Activated T-cell treated with anti-CD3 and anti-CD28 coated beads for 48 hours (primary cell): ENCODE measurements around the gene RAB18.
"Not testable (repeated sequence)": the region's sequence is repeated elsewhere in the genome, so short reads cannot be mapped to it uniquely, and the experiment has no call there.

Source experiments
- DNase-seq: peaks from one replicate; pipeline ENCODE4 v3.0.0-alpha.2; 2020; ENCODE audit warnings: low read depth

RAB18 gene

DNA sequence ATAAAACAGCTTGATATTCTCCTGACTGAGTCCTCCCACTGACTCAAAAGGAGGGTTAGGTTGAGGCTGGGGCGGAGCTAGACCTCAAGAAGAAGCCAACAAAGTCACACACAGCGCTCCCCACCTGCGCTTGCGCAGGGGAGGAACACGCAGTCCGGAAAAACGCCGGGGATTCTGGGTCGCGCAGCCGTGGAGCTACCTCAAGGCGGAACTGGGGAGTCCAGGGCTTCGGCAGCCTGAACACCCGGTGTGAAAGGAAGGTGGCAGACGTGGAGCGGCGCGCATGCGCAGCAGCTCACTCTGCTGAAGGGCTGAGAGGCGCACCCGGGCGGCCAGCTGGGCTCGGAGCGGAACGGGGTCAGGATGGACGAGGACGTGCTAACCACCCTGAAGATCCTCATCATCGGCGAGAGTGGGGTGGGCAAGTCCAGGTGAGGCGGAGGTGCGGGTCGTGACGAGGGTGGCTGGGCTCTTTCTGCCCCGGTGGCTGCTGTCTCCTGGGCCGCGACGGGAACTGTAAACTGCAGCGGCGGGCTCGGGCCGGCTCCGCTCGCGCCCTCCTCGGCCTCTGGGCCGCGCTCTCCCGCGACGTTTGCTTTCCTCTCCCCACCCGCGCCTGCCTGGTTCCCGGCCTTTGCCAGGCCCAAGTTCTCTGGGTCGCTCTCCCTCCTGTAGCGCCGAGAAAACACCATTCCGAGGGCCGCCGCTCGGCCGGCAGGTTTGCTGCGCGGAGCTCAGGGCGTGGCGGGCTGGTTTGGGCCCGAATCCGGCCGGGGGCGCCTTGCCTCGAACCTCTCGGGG lies at the start of gene RAB18:
RAB18 (plus strand) TSS at position 298 of the 801 bp plus-strand sequence; CDS start at position 364, 66 bp downstream.
- peak; percentile 96 for DNase-seq

DNA sequence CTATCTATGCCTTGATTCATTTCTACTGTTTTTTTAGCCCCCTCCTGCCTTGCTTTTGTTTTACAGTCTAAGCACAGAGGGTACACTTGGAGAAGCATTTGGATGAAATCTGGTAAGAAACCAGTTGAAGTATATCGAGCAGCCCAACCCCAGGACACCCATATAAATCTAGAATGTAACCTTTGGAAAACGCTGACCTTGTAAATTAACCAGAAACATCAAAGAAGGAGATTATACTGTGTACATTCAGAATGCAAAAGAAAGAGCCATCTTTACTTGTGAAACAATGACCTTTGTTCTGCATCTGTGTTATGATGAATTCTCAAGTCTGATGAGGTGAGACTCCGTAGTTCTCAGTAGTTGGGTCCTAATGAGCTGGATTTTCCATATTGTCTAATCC lies 49.3 kb upstream of the RAB18 start:
- no peak for DNase-seq

DNA sequence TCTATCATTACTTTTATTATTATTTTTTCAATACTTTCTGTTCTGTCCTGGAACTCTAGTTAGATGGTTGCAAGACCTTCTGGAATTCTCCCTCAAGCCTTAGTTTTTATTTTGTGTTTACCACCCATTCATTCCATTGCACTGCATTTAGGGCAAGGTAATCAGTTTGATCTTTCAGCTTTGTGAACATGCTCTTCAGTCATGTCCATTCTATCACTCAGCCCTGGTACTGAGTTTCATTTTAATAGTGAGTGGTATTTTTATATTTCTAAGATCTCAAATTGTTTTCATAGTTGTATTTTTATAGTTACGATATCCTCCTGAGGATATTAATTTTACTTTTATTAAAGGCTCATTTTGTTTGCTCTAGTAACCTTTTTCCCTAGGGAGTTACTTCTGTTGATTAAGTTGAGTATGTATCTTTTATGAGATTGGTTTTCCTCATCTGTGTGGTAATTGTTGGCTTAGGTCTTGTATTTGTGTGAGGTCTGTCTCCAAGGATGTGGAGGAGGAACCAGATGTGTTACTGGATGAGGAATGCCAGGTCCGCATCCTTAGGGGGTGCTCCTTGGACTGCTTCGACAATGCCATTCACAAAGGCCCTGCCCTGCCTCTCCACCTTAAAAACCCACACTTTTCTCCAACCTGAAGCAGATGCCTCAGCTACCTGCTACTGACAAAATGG lies 46.7 kb upstream of the RAB18 start:
- DNase-seq = no peak

DNA sequence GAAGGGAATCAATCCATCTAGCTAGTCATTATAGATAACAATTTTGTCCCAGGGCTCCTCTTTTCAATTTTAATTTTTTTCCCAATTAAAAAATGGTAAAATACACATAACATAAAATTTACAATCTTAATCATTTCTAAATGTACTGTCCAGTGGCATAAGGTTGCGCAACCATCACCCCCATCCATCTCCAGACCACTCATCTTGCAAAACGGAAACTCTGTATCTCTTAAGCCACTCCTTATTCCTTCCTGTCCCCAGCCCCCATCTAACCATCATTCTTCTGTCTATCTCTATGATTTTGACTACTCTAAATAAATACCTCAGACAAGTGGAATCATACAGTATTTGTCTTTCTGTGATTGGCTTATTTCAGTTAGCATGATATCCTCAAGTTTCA lies 46.1 kb upstream of the RAB18 start:
- DNase-seq = no peak

DNA sequence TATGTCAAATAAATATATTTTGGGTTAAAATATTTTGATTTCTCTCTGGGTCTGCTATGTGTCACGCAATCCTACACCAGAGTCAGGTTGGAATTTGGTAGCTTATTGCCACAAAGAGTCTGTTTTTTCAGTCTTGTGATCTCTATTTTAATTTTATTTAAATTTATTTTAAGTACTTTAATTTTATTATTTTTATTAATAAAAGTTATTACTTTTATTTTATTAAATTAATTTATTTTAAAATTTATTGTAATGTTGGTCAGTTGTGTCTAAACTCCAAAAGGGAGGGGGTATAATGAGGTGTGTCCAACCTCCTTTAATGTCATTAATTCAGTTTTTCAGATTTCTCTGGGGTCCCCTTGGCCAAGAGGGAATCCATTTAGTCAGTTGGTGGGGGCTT lies 42.8 kb upstream of the RAB18 start:
- no peak for DNase-seq

DNA sequence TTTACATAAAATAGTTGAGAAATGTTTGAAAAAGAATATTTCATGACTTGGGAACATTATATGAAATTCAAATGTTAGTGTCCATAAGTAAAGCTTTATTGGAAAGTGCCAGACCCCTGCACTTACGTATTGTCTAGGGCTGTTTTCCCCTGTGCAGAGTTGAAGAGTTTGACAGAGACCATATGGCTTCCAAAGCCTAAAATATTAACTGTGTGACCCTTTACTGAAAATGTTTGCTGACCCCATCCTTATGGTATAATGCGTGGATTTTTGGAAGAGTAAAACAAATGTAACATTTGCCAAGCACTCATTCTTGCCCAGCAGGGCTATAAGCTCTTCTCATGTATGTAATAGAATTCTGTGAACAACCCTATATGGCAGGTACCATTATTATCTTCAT lies 40.1 kb upstream of the RAB18 start:
- DNase-seq = no peak

DNA sequence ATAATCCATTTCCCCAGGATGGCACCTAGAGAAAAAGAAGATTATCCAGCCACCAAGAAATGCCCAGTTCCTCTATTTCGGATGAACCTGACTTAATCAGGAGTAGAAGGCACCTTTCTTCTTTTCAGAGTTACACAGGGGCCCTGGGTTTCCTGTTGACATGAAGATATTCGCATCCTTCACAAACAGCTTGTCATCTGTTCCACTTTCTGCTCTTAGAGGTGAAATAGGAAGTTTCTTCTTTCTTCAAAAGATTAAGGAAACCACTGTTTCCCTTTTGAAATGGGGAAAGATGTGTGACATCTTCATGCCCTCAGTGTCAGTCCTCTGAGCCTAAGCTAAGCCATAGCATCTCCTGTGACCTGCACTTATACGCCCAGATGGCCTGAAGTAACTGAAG lies 39.1 kb upstream of the RAB18 start:
- no peak for DNase-seq

DNA sequence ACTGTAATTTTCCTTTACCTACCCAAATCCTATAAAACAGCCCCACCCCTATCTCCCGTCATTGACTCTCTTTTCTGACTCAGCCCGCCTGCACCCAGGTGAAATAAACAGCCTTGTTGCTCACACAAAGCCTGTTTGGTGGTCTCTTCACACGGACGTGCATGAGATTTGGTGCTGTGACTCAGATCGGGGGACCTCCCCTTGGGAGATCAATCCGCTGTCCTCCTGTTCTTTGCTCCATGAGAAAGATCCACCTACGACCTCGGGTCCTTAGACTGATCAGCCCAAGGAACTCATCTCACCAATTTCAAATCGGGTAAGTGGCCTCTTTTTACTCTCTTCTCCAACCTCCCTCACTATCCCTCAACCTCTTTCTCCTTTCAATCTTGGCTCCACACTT lies 38.5 kb upstream of the RAB18 start:
- not testable (repeated sequence) for DNase-seq

DNA sequence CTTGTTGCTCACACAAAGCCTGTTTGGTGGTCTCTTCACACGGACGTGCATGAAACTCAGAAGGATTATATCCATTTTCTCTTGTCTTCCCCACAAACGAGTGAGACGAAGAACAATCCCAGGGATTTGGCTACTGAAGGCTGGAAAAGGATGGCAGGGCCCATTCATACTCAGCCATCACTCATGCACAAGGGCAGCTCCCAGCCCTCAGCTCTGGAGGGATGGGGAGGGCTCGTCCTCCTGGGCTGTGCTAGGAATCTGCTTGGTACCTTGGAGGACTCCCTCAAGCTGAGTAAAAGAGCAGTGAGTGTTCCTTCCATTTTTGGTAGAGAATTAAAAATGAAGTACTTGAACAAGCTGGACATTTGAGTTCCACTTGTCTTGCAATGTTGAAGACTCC lies 33.2 kb upstream of the RAB18 start:
- no peak for DNase-seq

DNA sequence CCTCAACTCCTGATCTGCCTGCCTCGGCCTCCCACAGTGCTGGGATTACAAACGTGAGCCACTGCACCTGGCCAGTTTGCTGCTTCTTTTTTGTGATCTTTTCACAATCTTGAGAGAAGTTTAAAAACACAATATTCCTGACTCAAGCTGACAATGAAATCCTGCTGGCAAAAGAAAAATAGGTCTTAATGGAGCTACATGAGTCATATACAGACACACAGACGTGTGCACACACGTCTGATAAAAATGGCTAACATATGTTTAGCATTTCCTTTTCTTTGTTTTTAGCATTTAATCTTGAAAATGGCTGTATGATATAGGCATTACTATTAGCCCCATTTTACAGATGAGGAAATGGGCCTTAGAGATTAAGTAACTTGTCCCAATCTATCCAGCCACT lies 29.4 kb upstream of the RAB18 start:
- no peak for DNase-seq

DNA sequence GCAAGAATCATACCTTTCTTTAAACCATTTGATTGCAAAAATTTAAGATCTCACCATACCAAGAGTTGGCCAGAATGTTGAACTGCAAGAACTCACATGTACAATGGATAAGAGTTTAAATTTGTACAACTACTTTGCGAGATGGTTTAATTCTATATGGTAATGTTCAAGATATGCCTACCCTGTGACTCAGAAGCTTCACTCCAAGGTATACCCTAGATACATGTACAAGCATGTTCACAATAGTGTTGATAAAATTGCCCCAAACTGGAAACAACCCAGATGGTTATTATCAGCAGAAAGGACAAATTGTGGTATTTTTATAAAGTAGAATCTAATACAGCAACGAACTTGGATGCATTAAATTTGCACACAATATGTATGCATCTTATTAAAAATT lies 25.1 kb upstream of the RAB18 start:
- DNase-seq = no peak

DNA sequence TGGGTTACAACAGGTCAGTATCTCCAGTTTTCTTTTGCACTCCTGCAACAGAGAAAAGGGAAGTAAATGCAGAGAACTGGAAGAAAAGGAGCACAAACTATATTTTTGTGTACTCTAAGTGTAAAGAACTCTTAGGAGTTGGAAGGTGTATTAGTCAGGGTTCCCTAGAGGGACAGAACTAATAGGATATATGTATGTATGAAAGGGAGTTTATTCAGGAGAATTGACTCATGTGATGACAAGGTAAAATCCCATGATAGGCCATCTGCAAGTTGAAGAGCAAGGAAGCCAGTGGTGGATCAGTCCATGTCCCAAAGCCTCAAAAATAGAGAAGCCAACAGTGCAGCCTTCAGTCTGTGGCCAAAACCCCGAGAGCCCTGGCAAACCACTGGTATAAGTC lies 22.6 kb upstream of the RAB18 start:
- DNase-seq = no peak

DNA sequence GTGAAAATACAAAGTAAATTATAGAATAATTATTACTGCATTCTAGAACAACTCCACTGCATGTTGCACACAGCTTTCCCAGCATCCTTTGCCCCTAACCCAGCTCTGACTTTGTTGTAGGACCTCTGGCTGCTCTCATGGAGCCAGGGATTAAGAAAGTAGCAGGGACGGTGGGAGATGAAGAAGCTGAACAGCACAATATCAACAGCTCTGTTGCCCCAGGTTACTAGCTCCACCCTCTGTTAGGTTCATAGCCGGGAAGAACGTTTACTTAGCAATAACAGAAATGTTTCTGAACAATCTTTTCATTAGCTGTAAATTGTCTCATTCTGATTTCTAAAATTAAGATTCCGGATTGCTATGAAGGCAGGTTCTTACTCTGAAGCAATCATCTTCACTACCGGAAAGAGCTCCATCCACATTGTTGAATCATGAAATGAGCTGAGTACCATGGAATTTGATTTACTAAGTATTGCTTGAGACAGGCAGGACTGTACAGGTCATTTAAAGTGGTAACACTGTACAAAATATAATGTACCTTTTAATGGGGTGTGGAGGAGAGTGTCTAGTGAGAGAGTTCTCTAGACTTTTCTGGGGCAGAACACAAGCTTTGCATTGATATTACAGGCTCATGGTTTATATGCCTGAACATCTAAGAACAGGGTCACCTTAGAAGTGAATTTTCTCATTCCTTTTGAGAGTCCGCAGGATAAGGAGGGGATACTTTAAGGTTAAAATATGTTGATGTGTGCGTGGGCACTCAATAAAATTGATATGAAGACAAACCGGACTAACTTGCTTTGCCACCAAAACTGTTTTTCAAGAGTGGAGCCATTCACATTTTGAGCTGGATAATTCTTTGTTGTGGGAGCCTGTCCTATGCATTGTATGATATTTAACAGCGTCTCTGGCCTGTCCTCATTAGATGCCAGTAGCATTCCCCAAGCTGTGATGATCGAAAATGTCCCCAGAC lies 20.8 kb upstream of the RAB18 start:
- no peak for DNase-seq

DNA sequence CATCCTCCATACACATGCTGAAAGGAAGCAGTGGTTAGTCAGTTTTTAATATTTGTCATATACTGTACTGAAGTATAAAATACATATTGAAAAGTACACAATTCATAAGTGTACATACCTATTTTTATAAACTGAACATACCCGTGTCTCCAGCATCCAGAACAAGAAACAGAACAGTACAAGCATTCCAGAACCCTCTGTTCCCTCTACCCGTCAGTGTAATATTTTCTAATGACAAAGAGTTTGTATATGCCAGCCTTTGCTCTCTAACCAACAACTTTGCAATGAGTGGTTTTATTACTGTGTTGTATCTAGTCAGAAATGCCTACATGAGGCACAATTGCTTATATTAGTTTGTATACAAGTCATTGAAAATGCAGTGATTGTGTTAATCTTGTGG lies 18.7 kb upstream of the RAB18 start:
- DNase-seq = no peak

DNA sequence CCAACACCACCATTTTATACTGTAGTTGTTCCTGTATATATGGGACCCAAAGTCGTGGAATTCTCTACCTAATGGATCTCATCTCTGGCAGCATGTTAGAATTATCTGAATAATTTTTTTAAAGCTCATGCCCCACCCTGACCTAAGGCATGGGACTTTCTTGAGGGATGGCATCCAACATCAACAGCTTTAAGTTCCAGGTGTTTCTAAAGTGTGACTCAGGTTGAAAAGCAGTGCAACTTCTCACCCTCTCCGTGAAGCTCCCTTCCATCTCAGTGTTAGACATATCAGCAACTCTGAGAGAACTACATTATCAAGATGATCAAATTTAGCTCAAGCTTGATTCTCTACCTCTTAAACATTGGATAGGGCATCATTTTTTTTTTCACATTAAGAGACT lies 18.1 kb upstream of the RAB18 start:
- no peak for DNase-seq

DNA sequence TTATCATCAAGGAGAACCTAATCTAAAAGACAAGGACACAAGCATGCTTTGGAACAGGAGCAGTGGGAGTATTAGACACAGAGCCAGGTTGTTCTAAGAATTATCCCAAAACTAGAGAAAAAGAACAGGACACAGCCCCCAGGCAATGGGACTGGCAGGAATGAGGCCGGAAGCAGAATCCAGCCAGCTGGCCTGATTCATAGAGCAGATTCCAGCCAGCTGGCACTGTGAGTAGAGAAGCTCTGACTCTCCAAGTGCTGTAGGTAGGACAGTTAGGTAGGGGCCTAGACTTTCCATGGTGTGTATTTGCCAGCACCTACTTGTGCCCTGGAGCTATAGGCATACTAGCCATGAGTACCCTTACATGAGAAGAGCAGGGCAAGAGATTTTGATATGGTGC lies 13.3 kb upstream of the RAB18 start:
- no peak for DNase-seq

DNA sequence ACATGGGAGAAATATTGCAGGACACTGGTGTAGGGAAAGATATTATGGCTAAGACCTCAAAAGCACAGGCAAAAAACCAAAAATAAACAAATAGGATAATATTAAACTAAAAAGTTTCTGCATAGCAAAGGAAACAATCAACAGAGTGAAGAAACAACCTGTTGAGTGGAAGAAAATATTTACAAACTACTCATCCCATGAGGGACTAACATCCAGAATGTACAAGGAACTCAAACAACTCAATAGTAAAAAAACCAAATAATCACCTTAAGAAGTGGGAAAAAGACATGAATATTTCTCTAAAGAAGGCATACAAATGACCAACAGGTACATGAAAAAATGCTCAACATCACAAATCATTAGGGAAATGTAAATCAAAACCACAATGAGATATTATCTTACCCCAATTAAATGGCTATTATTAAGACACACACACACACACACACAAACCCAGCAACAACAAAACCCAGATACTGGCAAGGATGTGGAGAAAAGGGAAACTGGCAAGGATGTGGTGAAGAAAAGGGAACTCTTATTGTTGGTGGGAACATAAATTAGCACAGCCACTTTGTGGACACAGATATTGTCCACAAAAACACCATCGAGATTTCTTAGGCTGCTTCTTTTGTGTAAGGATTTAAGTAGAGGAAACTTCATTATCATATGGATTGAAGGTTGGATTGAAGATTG lies 9.8 kb upstream of the RAB18 start:
- DNase-seq = no peak

DNA sequence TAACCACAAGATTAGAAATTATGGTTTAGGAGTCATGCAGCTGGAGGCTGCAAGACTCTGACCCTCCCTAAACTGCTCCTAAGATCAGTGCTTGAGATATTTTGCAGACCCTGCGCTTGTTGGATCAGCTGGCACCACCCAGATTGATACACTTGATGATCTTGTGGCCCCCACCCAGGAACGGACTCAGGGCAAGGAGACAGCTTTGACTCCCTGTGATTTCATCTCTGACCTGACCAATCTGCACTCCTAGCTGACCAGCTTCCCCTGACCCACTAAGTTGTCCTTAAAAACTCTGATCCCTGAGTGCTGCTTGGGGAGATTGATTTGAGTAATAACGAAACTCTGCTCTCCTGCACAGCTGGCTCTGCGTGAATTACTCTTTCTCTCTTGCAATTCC lies 8.0 kb upstream of the RAB18 start:
- DNase-seq = no peak

DNA sequence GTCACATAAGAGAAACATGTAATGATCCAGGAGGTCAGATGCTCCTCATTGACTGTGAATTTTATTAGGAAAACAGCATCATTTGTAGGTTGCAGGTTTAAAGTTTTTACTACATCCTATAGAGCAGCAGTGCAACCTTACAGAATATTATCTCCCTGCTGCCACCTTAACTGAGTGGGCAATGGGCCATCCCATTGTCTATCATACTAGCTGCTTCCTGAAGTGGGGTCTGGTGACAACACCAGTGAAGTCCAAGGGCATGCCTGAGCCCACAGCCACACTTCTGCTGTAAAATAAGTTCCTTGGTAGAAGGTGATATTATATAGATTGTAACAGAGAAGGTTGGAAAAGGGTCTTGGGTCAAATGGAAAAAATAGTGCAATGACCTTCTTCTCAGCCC lies 4.0 kb upstream of the RAB18 start:
- DNase-seq = no peak

DNA sequence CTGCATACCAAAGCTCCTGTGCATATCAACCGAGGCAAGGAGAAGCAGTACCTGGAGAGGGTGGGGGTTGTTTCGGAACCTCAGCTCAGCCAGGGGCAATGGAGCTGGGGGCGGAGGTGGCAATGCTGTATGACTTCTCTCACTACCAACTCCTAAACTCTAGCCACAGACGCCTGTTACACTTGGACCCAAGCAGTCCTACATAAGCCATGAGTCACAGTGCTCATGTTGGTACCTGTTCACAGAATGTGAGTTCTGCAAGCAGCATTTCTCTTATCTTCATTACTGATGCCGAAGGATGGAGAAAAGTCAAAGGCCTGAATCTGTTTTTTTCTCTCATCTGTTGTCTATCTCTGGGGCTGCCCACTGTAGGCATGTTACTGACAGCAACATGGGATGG lies 3.2 kb upstream of the RAB18 start:
- no peak for DNase-seq

DNA sequence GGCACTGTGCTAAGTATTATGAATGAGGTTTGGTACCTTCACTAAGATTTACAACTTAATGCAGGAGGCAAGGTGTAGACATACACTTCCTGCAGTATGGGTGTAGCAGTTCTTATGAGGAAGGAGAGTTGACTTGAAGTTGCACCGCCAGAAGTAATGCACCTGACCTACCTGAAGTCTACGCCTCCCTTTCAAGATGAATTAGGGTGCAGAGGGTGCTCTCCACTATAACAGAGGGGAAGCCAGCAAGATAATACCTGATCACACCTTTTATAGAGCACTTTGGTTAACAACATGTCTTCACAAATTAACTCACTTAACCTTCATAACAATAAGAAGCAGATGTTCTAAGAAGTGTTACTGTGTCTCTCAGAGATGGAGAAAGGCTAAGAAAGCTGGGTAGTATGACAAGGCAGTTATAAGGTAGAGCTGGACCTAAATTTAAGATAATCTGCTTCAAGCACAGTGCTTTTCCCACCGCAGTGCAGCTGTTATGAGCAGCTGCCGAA lies 552 bp upstream of the RAB18 start:
- no peak for DNase-seq
